Forelimb muscle (tissue), 1 donor: ENCODE data around the gene IL22RA2. TPM values are rescaled to one million over a fixed set of nuclear protein-coding genes. Genes with fewer than 3 reads are reported as not detected.
"Not testable (repeated sequence)": the region's sequence is repeated elsewhere in the genome, so short reads cannot be mapped to it uniquely, and the experiment has no call there.

Experiments
- DNase-seq: peaks from one replicate; pipeline ENCODE4 v3.0.0-alpha.2; 2013; ENCODE audit warnings: low read depth
- polyA plus RNA-seq: library from polyadenylated mRNA; unstranded; fragments of 120-200 nt; gene quantifications from one replicate; pipeline ENCODE4 v1.2.1, GENCODE V29; 2013; ENCODE audit not compliant: insufficient read length

The IL22RA2 gene, protein sequence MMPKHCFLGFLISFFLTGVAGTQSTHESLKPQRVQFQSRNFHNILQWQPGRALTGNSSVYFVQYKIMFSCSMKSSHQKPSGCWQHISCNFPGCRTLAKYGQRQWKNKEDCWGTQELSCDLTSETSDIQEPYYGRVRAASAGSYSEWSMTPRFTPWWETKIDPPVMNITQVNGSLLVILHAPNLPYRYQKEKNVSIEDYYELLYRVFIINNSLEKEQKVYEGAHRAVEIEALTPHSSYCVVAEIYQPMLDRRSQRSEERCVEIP
- polyA plus RNA-seq, result not detected

DNA sequence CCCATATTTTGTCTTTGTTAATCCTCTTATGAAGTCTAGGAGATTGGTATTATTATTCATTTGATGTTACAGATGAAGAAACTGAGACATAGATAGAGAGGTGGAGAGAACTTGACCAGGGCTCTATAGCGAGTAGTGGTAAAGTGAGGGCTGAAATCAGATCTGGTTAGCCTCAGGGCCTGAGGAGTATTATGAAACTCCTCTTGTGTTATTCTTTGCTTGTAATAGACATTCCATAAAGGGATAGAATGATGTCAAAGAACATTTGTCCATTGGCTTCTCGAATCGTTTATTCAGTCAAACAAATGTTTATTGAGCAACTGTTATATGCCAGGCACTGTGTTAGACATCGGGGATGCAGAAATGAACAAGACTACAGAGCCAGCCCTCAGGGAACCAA, at the start of gene IL22RA2:
TSS of gene IL22RA2 (minus strand) at position 144 of the 400 bp plus-strand sequence. CDS start 11,895 bp downstream, outside the sequence.
- DNase-seq, result no peak

- no peak for DNase-seq
Observed at GRCh38 chr6:137222381-137222780, 48.9 kb upstream of the IL22RA2 start.

GRCh38 chr6:137219664-137220252, 46.3 kb upstream of the IL22RA2 start:
- DNase-seq, result no peak

DNA sequence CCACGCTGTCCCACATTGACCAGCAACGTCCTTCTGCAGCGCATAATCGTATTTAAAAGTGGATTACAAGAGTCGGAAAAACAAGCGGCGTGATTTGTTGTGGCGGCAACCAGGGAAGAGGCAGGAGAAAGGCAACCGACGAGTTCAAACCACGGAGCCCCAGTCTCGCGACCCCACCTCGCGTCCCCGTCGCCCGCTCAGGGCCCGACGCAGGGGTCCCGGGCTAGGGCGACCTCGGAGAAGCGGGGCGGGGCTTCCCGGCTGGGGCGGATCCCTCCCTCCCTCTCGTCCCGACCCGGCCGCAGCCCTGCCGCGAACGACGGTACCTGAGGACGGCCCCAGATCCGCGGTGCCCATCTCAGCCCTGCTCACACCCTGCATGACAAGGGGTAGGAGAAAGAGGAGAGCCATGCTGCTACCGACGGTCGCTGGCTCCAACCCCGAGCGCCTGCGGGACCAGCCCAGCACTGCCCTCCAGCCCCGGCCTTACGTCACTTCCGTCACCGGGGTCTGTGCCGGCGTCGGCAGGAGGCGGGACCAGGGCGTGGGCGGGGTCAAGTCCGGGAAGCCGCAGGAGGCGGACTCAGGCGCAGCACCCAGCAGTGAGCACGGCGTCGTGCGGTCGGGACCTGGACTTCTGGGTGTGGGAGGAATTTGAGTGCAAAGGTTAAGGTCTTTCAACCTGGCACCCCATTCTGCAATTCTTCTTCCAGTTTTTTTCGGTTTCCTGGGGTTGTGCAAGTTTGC, 45.6 kb upstream of the IL22RA2 start, which contains the start of gene IFNGR1:
TSS of gene IFNGR1 (minus strand) at position 469 of the 747 bp plus-strand sequence. CDS start at position 411, 58 bp downstream.
- DNase-seq, result peak; percentile 77

DNA sequence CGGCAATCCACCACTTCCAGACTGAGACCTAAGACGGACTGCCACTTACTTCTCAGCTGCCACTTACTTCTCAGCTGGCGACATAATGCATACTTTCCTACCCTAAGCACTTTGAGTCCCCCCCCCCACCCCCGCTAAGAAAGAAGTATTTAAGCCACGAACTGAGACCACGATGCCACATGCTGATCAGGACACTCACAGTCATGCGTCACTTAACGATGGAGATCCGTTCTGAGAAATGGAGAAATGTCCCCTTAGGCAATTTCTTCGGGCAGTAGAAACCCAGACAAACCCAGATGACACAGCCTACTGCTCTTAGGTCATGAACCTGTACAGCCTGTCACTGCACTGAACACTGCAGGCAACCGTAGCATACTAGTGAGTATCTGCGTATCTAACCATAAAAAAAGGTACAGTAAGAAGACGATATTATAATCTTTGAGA, 45.1 kb upstream of the IL22RA2 start:
- DNase-seq, result no peak

DNA sequence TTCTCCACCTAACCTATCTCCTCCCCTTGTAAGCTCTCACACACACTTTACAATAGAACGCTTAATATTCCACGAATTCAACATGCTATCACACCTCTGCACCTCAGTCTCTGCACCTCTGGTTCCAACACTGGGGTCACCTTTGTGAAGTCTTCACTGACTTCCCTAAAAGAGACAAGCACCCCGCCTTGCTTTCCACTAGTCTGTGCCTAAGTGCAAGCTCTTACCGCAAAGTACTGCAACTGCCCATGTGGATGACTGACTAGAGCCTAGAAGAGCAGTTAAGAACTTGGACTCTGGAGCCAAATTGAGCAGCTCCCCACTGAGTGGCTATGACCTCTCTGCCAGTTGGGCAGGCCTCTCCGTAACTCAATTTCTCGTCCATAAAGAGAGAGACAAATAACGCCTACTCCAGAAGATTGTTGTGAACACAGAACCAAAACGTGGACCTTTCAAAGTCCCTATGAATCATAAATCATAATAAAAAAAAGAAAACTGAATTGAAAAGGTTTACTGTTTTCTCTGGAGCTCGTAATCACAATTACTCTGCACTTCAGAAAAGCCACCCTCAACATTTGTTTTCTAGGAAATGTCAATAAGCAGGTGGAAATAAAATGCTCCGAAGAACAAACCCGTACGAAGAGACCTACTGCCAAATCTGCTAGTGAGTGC, 44.5 kb upstream of the IL22RA2 start:
- DNase-seq, result no peak

GRCh38 chr6:137216875-137217553, 43.6 kb upstream of the IL22RA2 start:
- no peak for DNase-seq

DNA sequence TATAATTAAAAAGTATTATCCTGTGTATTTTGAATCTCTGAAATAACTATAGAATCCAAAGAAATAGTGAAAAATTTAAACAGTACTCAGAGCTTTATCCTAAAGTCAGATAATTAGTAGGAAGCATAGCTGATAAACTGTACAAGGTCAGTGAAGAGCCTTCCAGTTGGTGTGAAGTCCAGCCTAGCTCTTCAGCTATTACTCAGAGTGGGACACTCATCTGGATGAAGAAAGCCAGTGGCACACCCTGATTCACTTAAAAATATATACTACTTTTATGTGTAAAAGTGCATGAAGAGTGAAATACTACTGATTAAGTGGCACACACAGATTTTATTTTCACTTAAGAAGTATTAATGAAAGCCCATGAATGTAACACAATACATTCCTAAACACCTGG, 42.7 kb upstream of the IL22RA2 start:
- DNase-seq, result no peak

GRCh38 chr6:137215630-137216029, 42.2 kb upstream of the IL22RA2 start:
- DNase-seq, result not testable (repeated sequence)

GRCh38 chr6:137214931-137215330, 41.5 kb upstream of the IL22RA2 start:
- DNase-seq, result no peak

DNA sequence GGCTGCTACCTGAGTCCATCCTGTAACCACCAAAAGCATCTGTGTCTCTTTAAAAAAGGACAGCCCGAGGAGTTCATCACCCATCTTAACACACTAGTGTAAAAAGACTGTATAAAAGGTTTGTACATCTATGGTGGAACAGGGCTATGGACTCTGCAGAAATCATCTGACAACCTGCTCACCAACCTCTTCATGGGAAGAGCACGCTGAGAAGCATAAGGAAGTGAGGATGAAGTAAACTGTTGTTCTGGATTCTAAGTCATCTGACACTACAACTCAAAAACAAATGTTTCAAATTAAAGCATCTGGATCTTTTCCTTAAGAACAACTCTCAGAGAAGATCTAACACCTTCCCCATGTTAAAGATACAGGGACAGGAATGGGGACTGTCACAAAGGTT, 40.4 kb upstream of the IL22RA2 start:
- no peak for DNase-seq

DNA sequence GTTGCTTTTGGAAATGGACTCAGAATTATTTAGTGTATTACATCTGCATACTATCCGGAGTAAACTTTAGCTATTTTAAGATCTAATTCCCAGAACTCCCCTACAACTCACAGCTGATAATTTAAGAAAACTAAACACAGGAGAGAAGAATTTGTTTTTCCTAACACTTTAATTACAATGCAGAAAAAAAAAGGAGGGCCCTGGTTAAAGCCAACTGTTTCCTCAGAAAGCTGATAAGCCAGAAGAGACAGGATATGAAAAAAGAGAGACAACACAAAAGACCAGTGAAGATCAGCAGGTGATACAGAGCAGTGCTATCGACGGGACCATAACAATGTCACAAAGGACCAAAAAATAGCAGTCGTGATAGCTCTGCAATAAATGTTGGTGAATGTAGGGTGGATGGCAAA, 39.9 kb upstream of the IL22RA2 start:
- no peak for DNase-seq

GRCh38 chr6:137211910-137212309, 38.5 kb upstream of the IL22RA2 start:
- no peak for DNase-seq

DNA sequence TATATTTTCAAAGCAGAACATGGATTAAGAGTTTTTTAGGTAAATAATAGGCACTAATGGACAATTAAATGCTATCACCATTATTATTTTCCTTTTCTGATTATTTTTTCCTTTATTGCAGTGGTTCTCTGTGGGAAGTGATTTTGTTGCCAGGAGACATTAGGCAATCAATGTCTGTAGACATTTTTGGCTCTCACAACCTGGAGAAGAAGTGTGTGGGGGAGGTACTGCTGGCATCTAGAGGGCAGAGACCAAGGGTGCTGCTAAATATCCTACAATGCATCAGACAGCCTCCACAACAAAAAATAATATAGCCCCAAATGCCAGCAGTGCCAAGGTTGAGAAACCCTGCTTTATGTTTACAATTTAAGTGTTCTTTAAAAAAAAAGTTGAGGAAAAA, 37.5 kb upstream of the IL22RA2 start:
- no peak for DNase-seq

DNA sequence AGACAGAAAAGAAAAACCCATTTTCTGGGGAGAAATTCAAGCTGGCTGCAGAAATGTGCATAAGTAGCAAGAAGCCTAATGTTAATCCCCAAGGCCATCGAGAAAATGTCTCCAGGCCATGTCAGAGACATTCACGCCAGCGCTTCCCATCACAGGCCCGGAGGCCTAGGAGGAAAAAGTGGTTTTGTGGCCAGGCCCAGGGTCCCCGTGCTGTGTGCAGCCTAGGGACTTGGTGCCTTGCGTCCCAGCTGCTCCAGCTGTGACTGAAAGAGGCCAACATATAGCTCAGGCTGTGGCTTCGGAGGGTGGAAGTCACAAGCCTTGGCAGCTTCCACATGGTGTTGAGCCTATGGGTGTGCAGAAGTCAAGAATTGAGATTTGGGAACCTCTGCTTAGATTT, 34.8 kb upstream of the IL22RA2 start:
- DNase-seq, result no peak

GRCh38 chr6:137207457-137207856, 34.0 kb upstream of the IL22RA2 start:
- DNase-seq, result not testable (repeated sequence)

GRCh38 chr6:137206577-137206976, 33.1 kb upstream of the IL22RA2 start:
- DNase-seq, result no peak

DNA sequence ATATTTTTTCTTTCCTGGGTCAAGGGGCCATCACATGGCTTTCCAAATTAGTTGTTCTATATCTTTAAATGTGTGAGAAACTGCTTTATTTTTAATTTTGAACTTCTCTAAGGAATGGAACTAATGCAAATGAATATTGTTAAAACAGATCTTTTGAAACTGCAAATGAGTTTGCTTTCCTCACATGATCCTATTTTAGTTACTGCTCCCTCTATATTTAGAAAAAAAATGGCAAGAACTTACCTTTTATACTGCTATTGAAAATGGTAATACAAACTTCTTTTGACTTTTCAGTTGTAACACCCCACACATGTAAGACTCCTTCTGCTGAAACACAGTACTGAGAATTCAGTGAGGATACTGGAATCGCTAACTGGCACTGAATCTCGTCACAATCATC, 29.8 kb upstream of the IL22RA2 start:
- no peak for DNase-seq

- no peak for DNase-seq
Observed at GRCh38 chr6:137202078-137202477, 28.6 kb upstream of the IL22RA2 start.

DNA sequence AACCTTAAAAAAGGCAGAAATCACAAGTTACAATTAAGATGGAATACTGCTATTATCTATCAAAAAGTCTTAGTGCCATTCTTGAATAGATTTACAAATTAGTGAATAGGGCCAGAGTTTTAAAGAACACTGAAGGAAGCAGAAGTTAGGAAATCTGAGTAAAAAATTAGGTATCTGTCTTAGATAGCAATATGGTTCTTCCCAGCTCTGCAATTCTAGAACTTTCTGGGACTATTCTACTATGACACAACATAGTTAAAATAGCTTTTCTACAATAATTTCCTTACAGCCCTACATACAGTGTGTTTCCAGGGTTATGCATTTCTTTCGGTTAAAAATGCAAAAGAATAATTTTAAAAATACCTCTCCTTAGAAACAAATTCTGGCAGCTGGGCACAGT, 27.6 kb upstream of the IL22RA2 start:
- no peak for DNase-seq

GRCh38 chr6:137200288-137200687, 26.8 kb upstream of the IL22RA2 start:
- no peak for DNase-seq
